ENCODE measurements around the gene HAAO.

DNA sequence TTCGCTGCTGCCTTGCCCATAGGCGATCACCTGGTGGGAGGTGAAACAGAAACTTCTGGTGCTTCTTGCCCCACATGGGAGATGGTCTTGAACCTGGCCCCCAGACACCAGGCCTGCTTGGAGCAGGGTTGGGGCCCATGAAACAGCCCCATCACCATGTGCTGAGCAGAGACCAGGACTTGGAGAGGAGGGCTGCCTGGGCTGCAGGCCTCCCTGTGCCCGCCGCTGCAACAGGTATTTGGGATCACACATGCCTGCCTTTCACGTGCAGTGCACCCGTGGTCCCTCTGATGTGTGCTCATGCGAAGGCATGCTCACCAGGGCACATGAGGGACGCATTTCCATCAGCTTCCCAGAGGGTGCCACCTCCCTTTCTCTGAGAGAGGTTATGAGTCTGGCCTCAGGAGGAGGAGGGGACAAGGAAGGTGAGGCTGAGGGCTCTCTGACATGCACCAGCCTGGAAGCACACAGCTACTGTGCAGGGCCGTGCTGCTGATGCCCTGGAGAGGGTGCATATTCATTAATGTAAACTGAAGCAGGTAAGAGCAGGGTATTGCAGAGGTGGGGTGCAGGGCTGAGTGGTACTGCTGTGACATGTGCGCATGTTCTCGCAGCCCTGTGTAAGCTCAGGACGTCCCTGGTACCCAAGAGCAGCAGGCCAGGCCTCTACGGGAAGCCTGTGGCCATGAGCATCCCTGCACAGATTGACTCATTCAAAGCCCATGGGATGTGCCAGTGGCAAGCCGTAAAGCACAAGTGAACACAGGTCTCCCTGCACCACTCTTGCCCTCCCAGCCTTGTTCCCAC is 24.3 kb downstream of the HAAO start:
- TF ChIP-seq, protein P1, sequence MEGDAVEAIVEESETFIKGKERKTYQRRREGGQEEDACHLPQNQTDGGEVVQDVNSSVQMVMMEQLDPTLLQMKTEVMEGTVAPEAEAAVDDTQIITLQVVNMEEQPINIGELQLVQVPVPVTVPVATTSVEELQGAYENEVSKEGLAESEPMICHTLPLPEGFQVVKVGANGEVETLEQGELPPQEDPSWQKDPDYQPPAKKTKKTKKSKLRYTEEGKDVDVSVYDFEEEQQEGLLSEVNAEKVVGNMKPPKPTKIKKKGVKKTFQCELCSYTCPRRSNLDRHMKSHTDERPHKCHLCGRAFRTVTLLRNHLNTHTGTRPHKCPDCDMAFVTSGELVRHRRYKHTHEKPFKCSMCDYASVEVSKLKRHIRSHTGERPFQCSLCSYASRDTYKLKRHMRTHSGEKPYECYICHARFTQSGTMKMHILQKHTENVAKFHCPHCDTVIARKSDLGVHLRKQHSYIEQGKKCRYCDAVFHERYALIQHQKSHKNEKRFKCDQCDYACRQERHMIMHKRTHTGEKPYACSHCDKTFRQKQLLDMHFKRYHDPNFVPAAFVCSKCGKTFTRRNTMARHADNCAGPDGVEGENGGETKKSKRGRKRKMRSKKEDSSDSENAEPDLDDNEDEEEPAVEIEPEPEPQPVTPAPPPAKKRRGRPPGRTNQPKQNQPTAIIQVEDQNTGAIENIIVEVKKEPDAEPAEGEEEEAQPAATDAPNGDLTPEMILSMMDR (IDR thresholded peaks at IDR 0.05), result no peak
- TF ChIP-seq ETV6 (CRISPR knock-in tag; IDR thresholded peaks at IDR 0.05) (no peak), AR (CRISPR knock-in tag; IDR thresholded peaks at IDR 0.05) (no peak), SP1 (CRISPR knock-in tag; conservative IDR thresholded peaks at IDR 0.05) (no peak), ESRRA (CRISPR knock-in tag; IDR thresholded peaks at IDR 0.05; ENCODE audit: borderline replicate concordance) (no peak), FOXJ3 (CRISPR knock-in tag; IDR thresholded peaks at IDR 0.05; ENCODE audit: borderline replicate concordance) (no peak), HMGXB4 (CRISPR knock-in tag; IDR thresholded peaks at IDR 0.05) (no peak), MXD4 (CRISPR knock-in tag; IDR thresholded peaks at IDR 0.05; ENCODE audit: borderline replicate concordance) (no peak)
- TF ChIP-seq, protein P2, sequence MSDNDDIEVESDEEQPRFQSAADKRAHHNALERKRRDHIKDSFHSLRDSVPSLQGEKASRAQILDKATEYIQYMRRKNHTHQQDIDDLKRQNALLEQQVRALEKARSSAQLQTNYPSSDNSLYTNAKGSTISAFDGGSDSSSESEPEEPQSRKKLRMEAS (CRISPR knock-in tag; IDR thresholded peaks at IDR 0.05), result no peak
- TF ChIP-seq, protein P3, sequence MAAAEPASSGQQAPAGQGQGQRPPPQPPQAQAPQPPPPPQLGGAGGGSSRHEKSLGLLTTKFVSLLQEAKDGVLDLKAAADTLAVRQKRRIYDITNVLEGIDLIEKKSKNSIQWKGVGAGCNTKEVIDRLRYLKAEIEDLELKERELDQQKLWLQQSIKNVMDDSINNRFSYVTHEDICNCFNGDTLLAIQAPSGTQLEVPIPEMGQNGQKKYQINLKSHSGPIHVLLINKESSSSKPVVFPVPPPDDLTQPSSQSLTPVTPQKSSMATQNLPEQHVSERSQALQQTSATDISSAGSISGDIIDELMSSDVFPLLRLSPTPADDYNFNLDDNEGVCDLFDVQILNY (CRISPR knock-in tag; IDR thresholded peaks at IDR 0.05), result no peak
- TF ChIP-seq, protein P4, sequence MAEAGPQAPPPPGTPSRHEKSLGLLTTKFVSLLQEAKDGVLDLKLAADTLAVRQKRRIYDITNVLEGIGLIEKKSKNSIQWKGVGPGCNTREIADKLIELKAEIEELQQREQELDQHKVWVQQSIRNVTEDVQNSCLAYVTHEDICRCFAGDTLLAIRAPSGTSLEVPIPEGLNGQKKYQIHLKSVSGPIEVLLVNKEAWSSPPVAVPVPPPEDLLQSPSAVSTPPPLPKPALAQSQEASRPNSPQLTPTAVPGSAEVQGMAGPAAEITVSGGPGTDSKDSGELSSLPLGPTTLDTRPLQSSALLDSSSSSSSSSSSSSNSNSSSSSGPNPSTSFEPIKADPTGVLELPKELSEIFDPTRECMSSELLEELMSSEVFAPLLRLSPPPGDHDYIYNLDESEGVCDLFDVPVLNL (CRISPR knock-in tag; IDR thresholded peaks at IDR 0.05; ENCODE audit: borderline replicate concordance, low read depth), result no peak
- TF ChIP-seq, protein P5, sequence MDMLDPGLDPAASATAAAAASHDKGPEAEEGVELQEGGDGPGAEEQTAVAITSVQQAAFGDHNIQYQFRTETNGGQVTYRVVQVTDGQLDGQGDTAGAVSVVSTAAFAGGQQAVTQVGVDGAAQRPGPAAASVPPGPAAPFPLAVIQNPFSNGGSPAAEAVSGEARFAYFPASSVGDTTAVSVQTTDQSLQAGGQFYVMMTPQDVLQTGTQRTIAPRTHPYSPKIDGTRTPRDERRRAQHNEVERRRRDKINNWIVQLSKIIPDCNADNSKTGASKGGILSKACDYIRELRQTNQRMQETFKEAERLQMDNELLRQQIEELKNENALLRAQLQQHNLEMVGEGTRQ (CRISPR knock-in tag; IDR thresholded peaks at IDR 0.05), result no peak

Measured in WTC11 (cell line).